HEK293T (cell line): ENCODE data around the gene TSPAN4.

Experiments
- CTBP1 ChIP-seq: fragments of 450-650 bp; IDR thresholded peaks from 2 replicates; pipeline ENCODE4 v1.6.1; 2016; ENCODE audit warnings: borderline replicate concordance
- FOXA1 ChIP-seq: fragments of 450-650 bp; IDR thresholded peaks from 2 replicates; pipeline ENCODE4 v1.6.1; 2016; ENCODE audit warnings: mild to moderate bottlenecking
- FOXK2 ChIP-seq: fragments of 450-650 bp; IDR thresholded peaks from 2 replicates; pipeline ENCODE4 v1.6.1; 2016; ENCODE audit warnings: mild to moderate bottlenecking
- FOXM1 ChIP-seq: fragments of 450-650 bp; IDR thresholded peaks from 2 replicates; pipeline ENCODE4 v1.6.1; 2017; ENCODE audit warnings: mild to moderate bottlenecking, borderline replicate concordance
- LEF1 ChIP-seq: fragments of 450-650 bp; IDR thresholded peaks from 2 replicates; pipeline ENCODE4 v1.6.1; 2017; ENCODE audit warnings: mild to moderate bottlenecking, borderline replicate concordance
- PKNOX1 ChIP-seq: fragments of 450-650 bp; IDR thresholded peaks from 2 replicates; pipeline ENCODE4 v1.6.1; 2016
- SP1 ChIP-seq: fragments of 450-650 bp; IDR thresholded peaks from 2 replicates; pipeline ENCODE4 v1.6.1; 2017
- SUZ12 ChIP-seq: fragments of 450-650 bp; IDR thresholded peaks from 2 replicates; pipeline ENCODE4 v1.6.1; 2016; ENCODE audit warnings: mild to moderate bottlenecking
- TARDBP ChIP-seq: fragments of 450-650 bp; IDR thresholded peaks from 2 replicates; pipeline ENCODE4 v1.6.1; 2016
- ZNF384 ChIP-seq: fragments of 450-650 bp; IDR thresholded peaks from 2 replicates; pipeline ENCODE4 v1.6.1; 2016

DNA sequence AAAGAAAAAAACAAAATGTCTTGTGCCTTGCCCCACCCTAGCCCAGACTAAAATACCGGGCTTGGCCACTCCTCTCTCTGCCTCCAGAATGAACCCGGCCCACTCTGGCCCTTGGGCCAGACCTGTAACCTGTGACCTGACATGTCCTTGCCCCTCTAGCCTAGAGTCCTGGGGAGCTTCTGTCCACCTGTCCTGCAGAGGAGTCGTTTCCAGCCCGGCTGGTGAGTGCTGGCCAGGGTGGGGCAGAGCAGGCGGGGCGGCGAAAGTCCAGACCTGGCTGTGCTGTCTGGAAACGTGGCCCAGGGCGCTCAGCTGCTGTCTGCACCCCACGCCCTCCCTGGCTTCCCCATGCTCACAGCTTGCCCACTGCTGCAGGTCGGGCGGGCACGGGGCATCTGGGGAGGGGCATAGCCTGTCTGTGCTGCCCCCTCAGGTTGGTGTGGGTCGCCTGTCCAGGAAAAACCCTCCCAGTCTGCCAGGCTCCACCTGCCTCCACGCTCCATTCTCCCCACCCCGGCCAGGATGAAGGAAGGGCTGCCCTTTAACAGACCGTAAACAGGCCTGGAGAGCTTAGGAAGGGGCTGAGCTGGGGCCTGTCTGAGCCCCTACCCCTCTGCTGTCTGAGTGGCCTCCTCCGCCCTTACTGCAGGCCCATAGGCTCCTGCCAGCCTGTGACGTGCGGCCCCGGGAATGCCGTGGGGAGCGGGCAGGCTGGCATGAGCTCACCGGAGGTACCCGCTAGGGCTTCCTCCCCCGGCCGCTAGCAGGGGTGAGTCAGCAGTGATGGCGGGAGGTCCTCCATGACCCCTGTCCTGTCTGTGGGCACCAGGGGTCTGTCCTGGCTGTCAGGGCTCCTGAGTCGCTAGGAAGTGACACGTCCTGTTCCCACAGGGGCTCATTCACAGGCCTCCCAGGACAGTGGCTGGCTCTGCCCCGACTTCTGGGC is 8.0 kb upstream of the TSPAN4 start:
- TF ChIP-seq FOXK2 (no peak), TARDBP (no peak), FOXM1 (no peak), ZNF384 (no peak), PKNOX1 (no peak), LEF1 (no peak), CTBP1 (no peak), SUZ12 (no peak), FOXA1 (no peak), SP1 (no peak)
